Esophagus squamous epithelium (tissue), 4 donors: ENCODE measurements around the gene ANKRD13A.

Source experiments
- POLR2A ChIP-seq, 4 donors: fragments of 450-650 bp; IDR thresholded peaks; one replicate each; pipeline ENCODE4 v1.6.1; 2017; ENCODE audit warnings: antibody characterized with exemption in 4 of 4, mild to moderate bottlenecking in 4 of 4, moderate library complexity in 3 of 4
- TF ChIP-seq, protein P1 (sequence below), 6 experiments: fragments of 450-650 bp in 4 of 6; fragments of 200-600 bp in 2 of 6; sonication (generic) in 2 of 6; IDR thresholded peaks; one replicate each; pipeline ENCODE4 v1.5.1; 2016 to 2019; ENCODE audit warnings: antibody characterized with exemption in 6 of 6, mild to moderate bottlenecking in 4 of 6, moderate library complexity in 4 of 6

DNA sequence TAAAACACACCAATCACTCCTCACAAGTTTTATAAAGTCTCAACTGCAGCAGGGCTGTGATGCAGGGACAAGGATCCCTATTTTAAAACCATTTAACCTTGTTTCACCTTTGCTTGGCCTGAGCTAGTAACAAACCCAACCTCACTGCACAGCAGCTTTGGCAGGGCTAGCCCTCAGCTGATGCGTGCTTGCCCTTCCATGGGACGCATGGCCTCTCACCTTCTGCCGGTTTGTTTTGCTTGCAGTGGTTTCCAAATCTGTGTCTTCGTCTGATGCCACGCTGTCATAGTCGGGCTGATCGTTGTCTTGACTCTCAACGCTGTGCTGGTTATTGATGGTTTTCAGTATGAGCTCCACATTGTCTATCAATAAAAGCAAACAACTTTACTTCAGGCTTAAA, 46.4 kb upstream of the ANKRD13A start:
- TF ChIP-seq, protein P1, sequence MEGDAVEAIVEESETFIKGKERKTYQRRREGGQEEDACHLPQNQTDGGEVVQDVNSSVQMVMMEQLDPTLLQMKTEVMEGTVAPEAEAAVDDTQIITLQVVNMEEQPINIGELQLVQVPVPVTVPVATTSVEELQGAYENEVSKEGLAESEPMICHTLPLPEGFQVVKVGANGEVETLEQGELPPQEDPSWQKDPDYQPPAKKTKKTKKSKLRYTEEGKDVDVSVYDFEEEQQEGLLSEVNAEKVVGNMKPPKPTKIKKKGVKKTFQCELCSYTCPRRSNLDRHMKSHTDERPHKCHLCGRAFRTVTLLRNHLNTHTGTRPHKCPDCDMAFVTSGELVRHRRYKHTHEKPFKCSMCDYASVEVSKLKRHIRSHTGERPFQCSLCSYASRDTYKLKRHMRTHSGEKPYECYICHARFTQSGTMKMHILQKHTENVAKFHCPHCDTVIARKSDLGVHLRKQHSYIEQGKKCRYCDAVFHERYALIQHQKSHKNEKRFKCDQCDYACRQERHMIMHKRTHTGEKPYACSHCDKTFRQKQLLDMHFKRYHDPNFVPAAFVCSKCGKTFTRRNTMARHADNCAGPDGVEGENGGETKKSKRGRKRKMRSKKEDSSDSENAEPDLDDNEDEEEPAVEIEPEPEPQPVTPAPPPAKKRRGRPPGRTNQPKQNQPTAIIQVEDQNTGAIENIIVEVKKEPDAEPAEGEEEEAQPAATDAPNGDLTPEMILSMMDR (IDR thresholded peaks at IDR 0.05), result no peak
- TF ChIP-seq POLR2A (IDR thresholded peaks at IDR 0.05), result no peak
